Cerebellar nuclear complex (tissue), 1 donor: ENCODE results near the gene GLIS2.

Experiments
- DNase-seq, 2 experiments: peaks; one replicate each; lab custom pipeline; 2025; lab: John Stamatoyannopoulos, UW

Gene GLIS2

DNA sequence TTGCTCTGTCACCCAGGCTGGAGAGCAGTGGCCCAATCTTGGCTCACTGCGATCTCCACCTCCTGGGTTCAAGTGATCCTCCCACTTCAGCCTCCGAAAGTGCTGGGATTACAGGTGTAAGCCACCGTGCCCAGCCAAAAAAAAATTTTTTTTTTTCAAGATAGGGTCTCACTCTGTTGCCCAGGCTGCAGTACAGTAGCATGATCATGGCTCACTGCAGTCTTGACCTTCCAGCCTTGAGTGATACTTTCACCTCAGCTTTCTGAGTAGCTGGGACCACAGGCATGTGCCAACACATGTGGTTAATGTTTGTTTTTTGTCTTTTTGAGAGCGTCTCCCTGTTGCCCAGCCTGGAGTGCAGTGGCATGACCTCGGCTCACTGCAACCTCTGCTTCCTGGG lies 37.0 kb downstream of the GLIS2 start:
- DNase-seq: no peak

DNA sequence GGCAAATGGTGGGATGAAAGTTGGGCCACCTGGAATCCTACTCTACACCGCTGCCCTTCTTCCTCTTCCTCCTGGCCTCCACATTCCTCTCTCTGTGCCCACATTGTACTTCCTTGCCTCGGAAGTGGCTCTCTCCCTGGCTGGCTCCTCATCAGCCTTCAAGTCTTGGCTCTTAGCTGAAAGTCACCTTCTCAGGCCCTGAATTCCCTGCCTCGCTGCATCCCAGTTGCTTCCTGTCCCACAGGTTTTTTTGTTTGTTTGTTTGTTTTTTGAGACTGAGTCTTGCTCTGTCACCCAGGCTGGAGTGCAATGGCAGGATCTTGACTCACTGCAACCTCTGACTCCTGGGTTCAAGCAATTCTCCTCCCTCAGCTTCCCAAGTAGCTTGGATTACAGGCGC lies 37.8 kb downstream of the GLIS2 start:
- no peak for DNase-seq

DNA sequence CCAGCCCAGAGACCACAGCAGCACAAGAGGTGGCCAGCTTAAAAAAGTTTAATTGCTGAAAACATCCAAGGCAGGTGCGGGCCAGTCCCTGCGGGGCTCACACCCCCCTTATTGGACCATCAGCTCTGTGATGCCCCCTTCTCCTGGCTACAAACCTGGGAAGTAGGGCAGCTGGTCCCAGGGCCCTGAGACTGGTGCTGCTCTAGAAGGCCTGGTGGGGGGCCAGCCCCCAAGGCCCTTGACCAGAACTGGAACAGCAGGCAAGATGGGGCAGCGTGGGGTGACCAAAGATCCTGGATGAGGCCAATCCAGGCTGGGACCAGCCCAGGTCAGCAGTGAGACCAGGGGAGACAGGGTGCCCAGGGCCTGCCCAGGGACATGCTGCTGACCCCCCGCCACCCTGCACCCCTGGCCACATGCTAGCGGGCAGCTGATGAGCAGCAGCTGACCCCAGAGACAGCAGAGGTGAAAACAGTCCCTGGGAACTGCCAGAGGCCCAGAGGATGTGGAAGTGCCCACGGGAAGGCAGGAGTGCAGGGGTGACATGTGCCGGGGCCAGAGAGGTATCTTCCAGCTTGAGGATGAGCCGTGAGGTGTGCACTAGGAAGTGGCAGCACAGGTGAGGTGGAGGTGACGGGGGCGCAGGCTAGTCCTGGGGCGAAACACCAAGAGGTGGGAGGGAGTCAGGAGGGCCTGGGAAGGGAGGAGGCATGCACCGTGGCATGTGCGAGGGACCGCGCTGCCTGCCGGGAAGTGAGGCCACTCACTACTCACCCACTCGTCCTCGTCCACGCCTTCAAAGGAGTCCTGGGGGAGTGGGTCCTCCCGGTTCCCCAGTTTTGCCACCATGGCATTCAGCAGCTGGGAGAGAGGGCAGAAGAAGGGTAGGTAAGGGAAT lies 38.9 kb downstream of the GLIS2 start:
- DNase-seq: no peak

DNA sequence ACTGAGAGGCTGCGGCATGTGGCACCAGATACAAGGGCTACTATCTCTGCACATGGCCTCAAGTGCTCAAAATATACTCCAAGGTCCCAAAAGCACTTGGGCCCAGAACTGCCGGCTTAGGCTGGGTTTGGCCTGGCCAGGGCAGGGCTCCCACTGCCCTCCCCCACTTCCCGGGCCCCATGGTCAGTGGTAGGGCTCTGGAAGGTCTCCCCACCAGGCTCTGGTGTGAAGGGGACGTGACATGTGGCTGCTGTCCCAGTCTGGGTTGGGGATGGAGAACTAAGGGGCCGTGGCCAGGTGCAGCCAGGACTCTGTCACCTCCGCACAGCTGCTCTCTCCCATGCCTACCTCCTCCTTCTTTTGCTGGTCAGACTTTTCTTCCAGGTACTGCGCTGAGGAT lies 41.0 kb downstream of the GLIS2 start:
- no peak for DNase-seq

DNA sequence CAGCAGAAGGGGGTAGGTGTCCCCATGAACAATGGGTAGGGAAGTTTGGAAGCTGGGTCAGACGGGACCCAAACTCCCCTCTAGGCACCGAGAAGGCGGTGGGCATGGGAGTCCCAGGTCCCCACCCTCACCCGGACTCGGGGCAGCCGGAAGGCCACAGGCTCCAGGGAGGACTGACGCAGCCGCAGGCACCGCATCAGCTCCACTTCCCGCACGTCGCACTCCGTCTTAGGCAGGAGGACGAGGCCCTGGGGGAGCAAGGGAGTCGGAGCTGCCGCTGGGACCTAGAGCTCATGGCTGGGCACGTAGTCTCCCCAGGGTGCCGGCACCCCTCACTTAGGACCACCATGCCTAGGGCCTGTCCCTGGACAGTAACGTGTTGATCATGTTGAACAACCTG lies 42.4 kb downstream of the GLIS2 start:
- DNase-seq: no peak

DNA sequence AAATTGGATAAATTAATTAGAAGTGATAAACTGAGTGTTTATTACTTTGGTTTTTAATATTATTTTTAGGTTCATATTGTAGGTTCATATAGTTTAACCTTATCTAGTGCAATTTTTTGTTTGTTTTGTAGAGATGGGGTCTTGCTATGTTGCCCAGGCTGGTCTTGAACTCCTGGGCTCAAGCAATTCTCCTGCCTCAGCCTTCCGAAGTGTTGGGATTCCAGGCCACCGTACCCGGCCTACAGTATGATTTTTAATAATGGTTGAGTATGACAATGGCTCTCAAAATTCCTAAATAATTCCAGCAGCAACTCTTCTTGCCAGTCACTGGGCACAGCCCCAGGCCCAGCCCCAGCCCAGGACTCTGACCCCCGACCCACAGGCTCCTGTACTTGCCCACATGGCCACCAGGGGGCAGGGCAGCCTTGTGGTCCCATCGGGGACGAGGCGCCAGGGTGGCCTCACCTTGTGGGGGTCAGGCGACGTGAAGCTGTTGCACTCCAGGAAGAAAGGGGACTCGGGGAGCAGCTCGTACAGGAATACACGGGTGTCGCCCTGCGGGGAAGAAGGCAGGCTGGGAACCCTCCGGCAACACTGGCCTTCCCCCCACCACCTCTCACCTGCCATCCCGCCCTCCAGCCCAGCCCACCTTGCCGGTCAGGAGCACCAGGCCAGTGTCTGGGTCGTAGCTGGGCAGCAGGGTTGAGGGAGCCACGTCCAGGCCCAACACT lies 43.1 kb downstream of the GLIS2 start:
- no peak for DNase-seq

DNA sequence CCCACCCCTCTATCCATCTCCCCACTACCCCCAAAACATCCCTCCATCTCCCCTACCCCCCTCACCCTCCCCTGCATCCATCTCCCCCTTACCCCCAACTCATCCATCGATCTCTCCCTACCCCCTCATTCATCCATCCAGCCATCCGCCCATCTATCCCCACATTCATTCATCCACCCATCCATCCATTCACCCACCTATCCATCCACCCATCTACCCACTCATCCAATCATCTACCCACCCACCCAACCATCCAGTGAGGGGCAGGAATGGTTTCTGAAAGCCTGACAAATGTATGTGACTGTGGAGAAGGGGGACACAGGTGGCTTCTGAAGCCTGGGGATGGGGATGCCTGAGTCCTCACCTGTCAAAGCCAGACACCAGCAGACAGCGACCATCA lies 44.0 kb downstream of the GLIS2 start:
- DNase-seq: no peak

DNA sequence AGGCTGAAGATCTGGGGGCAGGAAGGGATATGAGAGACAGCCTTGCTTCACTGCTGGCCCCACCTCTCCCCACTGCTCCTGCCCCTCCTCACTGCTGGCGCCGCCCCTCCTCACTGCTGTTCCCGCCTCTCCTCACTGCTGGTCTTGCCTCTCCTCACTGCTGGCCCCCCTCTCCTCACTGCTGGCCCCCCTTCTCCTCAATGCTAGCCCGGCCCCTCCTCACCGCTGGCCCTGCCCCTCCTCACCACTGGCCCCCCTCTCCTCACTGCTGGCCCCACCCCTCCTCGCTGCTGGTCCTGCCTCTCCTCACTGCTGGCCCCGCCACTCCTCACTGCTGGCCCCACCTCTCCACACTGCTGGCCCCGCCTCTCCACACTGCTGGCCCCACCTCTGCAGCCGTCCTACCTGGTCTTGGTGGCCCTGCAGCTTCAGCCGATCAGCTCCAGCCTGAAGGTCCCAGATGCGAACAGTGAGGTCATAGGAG lies 44.7 kb downstream of the GLIS2 start:
- DNase-seq: no peak

DNA sequence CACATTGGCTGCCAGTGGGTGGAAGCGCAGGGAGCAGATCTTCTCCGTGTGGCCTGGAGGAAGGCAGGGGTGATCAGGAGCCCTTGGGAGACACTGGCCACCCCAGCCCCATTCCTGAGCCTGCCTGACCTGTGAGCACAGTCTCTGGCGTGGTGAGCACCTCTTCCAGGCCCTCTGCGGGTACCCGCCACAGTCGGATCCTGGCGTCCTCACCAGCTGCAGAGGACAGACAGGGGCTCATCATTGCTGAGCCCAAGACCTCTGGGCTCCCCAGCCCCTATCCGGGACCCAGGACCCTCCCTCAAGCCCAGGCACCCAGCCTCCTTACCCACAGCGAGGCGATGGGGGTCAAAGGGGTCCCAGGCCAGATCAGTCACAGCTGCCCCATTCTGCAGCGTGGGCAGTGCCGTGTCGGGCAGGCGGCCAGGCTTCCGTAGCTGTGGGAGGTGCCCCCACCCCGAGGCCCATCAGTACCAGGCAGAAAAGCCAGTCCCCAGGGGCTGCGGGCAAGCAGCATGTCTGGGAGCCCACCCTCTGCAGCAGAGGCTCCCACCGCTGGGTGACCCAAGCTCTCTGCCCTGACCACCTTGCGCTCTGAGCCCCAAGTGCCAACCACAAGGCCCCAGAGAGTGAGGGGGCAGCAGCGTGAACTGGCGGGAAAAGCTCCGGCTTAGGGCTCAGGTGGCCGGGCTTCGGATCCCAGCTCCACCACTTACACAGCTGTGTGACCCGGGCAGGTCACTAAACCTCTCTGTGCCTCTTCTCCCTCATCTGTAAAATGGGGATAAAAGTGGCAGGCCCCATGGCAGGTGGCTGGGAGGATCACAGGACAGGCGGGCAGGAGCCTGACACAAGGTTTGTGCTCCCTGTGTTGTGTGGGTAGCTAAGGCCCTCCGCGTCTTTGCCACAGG lies 45.4 kb downstream of the GLIS2 start:
- no peak for DNase-seq

DNA sequence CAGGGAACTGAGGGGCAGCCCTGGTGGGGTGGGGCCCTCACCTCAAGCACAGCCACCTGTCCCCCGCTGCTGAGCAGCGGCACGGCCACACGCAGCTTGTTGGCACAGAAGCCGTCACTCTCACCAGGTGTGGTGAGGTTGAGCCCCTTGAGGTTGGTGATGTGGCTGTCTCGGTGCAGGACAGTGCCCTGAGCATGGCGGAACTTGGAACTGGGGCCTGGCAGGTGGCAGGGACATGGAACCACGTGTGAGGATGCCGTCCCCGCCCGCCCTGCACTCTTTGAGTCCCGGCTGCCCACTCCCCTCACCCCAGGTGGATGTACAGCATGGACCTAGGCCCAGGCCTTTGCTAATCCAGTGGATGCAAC lies 46.1 kb downstream of the GLIS2 start:
- no peak for DNase-seq

DNA sequence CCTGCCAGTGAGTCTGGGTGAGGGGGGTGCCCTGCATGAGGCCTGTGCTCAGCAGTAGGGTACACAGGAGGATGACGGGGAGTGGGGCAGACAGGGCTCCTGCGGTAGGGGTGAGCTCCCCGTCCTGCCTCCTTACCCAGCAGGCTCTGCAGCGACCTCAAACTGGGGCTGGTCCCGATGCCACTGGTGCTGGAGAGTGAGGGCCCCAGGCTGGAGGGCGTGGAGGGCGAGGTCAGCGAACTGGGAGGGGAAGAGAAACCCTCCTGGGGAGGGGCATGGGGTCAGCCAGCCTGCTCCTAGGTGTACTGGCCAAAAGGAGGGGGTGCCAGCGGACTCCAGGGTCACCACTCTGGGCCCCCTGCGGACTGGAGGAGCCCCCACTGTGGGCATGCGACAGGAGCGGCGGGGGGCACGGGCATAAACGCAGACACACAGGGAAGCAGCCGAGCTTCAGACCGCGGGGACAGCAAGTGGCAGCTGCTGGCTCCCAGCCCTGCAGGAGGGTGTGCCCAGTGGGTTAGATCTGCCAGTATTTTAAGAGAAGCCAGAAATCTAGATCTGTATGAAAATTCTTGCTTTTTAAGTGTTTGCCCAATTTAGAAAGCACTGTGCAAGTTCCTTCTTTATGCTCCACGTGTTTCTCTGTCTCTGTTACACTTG lies 46.7 kb downstream of the GLIS2 start:
- no peak for DNase-seq

DNA sequence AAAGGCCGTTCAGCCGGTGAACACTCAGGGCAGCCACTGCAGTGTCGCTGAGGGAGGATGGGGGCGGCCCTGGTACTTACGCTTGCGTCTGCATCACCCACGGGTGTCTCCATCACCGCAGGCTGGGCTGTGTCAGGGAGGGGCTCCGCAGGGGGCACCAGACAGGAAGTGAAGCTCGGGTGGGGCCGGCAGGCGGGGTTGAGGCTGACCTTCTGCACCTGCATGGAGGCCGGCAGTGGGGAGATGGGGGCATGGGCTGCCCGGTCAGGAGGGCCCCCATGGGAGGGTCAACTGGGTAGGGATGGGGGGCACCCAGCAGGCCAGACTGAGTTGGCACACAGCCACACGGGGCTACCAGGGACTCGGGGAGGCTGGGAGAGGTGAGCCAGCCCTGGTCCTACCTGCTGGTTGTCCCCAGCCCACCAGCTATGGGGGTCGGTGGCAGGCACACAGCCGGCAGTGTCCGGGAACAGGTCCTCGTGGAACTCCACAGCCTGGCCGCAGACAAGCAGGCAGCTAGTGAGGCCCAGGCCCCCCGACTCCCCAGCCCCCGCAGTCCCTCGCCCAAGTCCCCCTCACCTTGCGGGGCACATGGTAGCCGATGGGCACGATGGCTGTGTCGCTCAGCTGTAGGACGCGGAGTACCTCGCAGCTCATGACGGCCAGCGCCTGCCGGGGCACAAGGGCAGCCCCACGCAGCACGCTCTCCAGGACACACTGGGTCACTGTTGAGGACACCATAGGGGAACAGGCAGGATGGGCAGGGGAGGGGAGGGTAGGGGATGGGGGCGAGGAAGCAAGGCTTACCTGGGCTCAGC lies 48.5 kb downstream of the GLIS2 start:
- no peak for DNase-seq

DNA sequence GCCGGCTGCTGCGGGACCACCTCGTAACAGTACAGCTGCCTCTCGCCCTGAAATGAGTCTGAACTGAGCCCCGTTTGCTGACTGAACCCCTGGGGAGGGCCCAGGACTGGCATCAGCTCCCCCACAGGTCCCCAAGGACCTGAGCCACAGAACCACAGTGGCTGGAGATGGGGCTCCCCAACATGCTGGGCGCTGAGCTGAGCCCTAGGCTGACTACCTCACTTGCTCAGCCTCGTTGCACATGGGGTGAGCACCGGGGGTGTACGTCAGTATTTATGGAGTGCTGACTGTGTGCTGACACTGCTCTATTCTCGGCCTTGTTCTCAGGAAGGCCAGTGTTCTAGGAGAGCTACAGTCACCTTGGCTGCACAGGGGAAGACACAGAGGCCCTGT lies 49.1 kb downstream of the GLIS2 start:
- no peak for DNase-seq

DNA sequence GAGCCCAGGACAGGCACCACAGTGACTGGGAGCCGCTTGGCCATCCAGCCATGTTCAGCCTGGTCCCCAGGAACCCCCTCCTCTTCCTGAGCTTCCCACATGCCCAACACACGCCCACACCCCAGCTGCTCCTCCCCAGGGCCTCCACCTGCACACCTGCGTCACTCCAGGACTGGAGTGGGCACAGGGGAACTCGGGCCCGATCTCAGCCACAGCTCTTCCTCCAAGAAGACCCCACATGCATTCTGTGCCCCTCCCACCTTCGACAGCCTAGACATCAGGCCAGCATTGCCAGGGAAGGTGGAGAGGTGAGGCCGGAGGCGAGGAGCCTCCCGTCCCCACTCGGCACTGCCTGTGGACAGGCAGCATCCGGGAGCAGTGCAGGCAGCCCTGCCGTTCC lies 49.7 kb downstream of the GLIS2 start:
- DNase-seq: no peak

DNA sequence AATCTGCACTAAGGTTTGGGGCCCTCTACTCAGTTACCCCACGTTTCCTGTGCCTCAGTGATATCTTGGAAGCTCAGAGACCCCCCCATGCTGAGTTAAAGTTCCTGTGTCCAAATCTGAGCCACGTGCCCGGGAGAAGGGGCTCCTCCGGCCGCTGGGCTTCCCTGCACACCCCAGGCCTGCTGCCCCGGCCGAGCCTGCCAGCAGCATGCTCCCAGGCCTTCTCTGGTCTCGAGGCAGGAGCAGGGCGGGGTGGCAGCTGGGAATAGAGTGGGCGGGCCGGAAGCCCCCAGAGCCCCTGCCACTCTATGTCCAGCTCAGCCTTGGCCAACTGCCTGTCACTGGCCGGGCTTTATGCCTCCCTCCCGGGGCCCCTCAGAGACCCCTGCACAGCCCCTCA lies 50.1 kb downstream of the GLIS2 start:
- no peak for DNase-seq

DNA sequence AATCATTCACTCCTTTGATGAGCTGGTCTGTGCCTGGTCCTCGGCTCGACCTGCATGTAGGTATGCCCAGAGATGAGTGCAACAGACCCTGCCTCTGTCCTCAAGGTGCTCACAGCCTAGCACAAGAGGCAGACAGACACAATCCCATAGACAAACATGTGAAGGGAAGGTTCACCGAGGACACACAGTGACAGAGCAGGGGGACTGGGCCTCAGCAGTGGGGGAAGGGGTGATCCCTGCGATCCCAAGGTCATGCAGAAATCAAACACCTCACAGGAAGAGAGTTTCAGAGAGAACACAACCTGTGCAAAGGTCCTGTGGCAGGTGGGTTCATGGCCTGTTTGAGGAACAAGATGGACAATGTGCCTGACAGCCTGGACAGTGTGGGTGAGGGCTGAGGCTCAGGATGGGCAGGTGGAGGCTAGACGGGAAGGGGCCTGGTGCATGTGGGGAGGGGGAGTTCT lies 51.6 kb downstream of the GLIS2 start:
- DNase-seq: no peak

DNA sequence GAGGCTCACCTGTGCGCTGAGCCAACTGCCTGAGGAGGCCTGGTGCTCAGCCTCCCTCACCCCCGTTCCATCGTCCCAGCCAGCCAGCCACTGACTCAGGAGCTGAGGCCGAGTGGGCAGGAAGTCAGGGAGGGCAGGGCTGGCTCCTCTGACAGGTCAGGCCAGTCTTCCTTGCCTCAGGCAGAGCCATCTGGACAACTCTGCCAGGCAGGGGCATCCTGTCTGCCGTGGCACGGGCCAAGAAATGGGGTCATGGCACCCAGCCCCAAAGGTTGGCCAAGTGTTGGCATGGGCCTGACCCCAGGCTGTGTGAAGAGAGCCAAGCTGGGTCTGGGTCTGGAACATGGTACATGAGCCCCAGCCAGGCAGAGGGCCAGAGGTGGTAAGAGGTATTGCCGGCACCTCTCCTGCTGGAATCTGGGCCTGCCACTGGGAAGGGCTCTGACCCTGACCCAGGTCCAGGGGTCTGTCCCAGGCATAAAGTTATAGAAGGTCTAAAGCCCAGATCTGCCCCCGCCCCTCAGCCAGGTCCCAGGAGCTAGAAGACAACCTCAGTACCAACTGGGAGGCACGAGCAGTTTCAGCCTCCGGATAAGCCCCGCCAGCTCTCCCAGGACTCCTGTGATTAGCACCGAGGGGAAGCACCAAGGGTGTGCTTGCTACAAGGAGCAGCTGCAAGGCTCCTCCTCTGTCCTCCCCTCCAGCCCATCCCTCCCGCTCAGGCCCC lies 53.3 kb downstream of the GLIS2 start:
- no peak for DNase-seq

DNA sequence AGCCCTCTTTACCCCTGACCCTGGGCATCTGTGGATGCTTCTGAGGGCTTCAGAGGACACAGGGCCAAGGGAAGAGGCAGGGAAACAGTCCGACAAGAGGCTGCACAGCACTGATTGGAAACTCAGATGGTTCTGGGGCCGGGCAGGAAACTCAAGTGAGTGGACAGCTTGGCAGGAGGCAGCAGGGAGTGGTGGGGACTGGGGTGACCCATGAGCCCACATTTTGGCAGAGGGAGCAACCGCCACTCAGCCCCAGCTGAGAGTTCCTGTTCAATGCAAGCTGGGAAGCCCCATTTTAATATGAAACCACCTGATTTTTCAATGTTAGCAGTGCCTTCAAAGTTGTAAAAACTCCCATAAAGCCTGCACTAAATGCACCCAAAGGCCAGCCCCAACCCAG lies 54.3 kb downstream of the GLIS2 start:
- DNase-seq: no peak

DNA sequence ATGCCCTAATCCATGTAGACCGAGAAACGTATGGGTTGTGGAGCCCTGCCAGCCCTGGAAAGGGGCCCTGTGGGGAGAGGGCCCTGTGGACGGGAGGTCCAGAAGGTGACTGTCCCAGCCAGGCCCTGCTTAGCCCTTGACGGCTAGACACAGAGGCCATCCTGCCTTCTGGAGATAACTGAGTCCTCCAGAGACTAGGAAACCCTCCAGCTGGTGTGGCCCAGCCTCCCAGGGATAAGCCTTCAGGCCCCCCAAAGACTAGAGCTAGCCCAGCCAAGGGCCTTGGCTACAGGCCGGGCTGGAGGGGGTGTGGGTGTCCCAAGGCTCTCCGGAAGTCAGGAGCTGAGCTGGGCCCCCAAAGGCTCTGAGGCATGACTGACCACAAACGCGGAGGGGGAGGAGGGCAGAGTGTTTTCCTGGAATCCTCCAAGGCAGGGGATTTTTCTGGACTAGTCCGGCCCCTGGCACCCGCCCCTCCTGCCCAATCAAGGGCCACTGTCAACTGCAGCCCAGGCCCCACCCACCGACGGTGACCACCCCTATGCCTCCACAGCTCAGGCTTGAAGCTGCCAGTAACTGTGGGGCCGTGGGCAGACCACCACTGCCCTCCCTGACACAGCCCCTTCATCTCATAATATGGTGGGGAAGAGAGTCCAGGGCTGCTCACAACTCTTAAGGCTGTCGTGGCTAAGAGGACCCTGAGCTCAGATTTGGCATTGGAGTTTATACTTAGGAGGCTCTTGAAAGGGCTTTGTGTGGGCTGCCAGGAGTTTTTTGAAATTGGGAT lies 54.9 kb downstream of the GLIS2 start:
- DNase-seq: no peak
